SK-N-SH (cell line): ENCODE data around the gene ARMC9. TPM values are rescaled to one million over a fixed set of nuclear protein-coding genes. Genes with fewer than 3 reads are reported as not detected.

Source experiments
- CTCF ChIA-PET: fragments of 300-600, 350-600 bp; formaldehyde crosslinking; extraction: SDS; loops from one replicate; lab custom pipeline; 2021; lab: Yijun Ruan, JAX
- POLR2A ChIA-PET: fragments of 350-600 bp; sonication (Branson Sonifier 250); formaldehyde crosslinking; extraction: SDS; loops from one replicate; lab custom pipeline; 2020; ENCODE audit warnings: antibody characterized with exemption, inconsistent platforms; lab: Yijun Ruan, JAX
- DNase-seq: peaks from one replicate; pipeline ENCODE4 v3.0.0; 2012
- H2AFZ ChIP-seq: fragments of 200-600 bp; sonication (generic); 2 replicates; pipeline ENCODE4 v1.8.1; 2016; ENCODE audit warnings: antibody characterized with exemption, mild to moderate bottlenecking, low read depth
- H3F3A ChIP-seq: fragments of 200-600 bp; sonication (generic); replicated peaks from 2 replicates; pipeline ENCODE3; 2016; ENCODE audit warnings: antibody characterized with exemption, mild to moderate bottlenecking; ENCODE audit not compliant: insufficient read depth
- H3K27ac ChIP-seq, 2 experiments: fragments of 200-500 bp in 1 of 2; fragments of 200-600 bp in 1 of 2; sonication (Bioruptor generic) in 1 of 2; sonication (generic), shearing (Covaris generic) in 1 of 2; 2 replicates each; pipeline versions ENCODE4 v1.5.1 to v1.6.1; 2014 to 2016; ENCODE audit warnings: low read depth in 2 of 2, inconsistent platforms in 1 of 2, low read length in 1 of 2, mild to moderate bottlenecking in 1 of 2, mixed read lengths in 1 of 2
- H3K27me3 ChIP-seq: fragments of 200-600 bp; sonication (generic), shearing (Covaris generic); 2 replicates; pipeline ENCODE4 v1.6.1; 2016; ENCODE audit warnings: mixed run types; ENCODE audit not compliant: insufficient read depth
- H3K36me3 ChIP-seq, 2 experiments: fragments of 200-500 bp in 1 of 2; fragments of 200-600 bp in 1 of 2; sonication (Bioruptor generic) in 1 of 2; sonication (generic) in 1 of 2; replicated peaks in 1 of 2; 2 replicates each; pipeline versions ENCODE3 to v1.5.1; 2014 to 2016; ENCODE audit warnings: low read length in 1 of 2, mild to moderate bottlenecking in 1 of 2; ENCODE audit not compliant: insufficient read depth in 2 of 2, control insufficient read depth in 1 of 2
- H3K4me1 ChIP-seq, 2 experiments: fragments of 200-500 bp in 1 of 2; fragments of 200-600 bp in 1 of 2; sonication (Bioruptor generic) in 1 of 2; sonication (generic), shearing (Covaris generic) in 1 of 2; 2 replicates each; pipeline versions ENCODE4 v1.5.1 to v1.6.1; 2014 to 2016; ENCODE audit warnings: low read depth in 1 of 2, low read length in 1 of 2, mixed run types in 1 of 2; ENCODE audit not compliant: insufficient read depth in 2 of 2, control insufficient read depth in 1 of 2
- H3K4me2 ChIP-seq: fragments of 200-600 bp; sonication (generic), shearing (Covaris generic); 2 replicates; pipeline ENCODE4 v1.6.1; 2017; ENCODE audit warnings: mixed run types
- H3K4me3 ChIP-seq, 2 experiments: fragments of 200-500 bp in 1 of 2; fragments of 200-600 bp in 1 of 2; sonication (Bioruptor generic) in 1 of 2; sonication (generic), shearing (Covaris generic) in 1 of 2; 2 replicates each; pipeline versions ENCODE4 v1.5.1 to v1.8.1; 2014 to 2016; ENCODE audit warnings: low read depth in 2 of 2, inconsistent platforms in 1 of 2, low read length in 1 of 2, mild to moderate bottlenecking in 1 of 2, mixed read lengths in 1 of 2, moderate library complexity in 1 of 2
- H3K79me2 ChIP-seq: fragments of 200-600 bp; sonication (generic); 2 replicates; pipeline ENCODE4 v1.8.1; 2017; ENCODE audit warnings: mild to moderate bottlenecking; ENCODE audit not compliant: insufficient read depth
- H3K9ac ChIP-seq: fragments of 200-600 bp; sonication (generic); 2 replicates; pipeline ENCODE4 v1.6.1; 2017; ENCODE audit warnings: mixed run types
- H3K9me2 ChIP-seq: fragments of 200-600 bp; sonication (generic); 2 replicates; pipeline ENCODE4 v1.6.1; 2017; ENCODE audit warnings: mixed run types
- H3K9me3 ChIP-seq: fragments of 200-600 bp; sonication (generic); 2 replicates; pipeline ENCODE4 v1.6.1; 2017; ENCODE audit warnings: mixed run types, mild to moderate bottlenecking, moderate library complexity
- H4K20me1 ChIP-seq: fragments of 200-600 bp; sonication (generic); 2 replicates; pipeline ENCODE4 v1.6.1; 2017; ENCODE audit warnings: mild to moderate bottlenecking, mixed run types; ENCODE audit not compliant: insufficient read depth
- EP300 ChIP-seq, 2 experiments: IDR thresholded peaks; 2 replicates each; pipeline versions ENCODE4 v1.4.0 to v1.6.1; 2012; ENCODE audit warnings: borderline replicate concordance in 1 of 2, low read depth in 1 of 2, low read length in 1 of 2
- FOXJ3 ChIP-seq: sonication (generic); formaldehyde crosslinking; IDR thresholded peaks from 2 replicates; pipeline ENCODE4 v1.5.1; 2020; ENCODE audit warnings: mild to moderate bottlenecking, missing genetic modification reagents
- GABPA ChIP-seq: IDR thresholded peaks from 2 replicates; pipeline ENCODE4 v1.4.0; 2012; ENCODE audit warnings: low read depth, mild to moderate bottlenecking
- JUND ChIP-seq: IDR thresholded peaks from 2 replicates; pipeline ENCODE4 v1.4.0; 2012
- NRF1 ChIP-seq: IDR thresholded peaks from 2 replicates; pipeline ENCODE4 v1.6.1; 2012; ENCODE audit warnings: low read depth, mild to moderate bottlenecking, low read length
- RAD21 ChIP-seq: IDR thresholded peaks from 2 replicates; pipeline ENCODE4 v1.6.1; 2012; ENCODE audit warnings: mild to moderate bottlenecking, low read length
- RCOR1 ChIP-seq: fragments of 150-350 bp; IDR thresholded peaks from 2 replicates; pipeline ENCODE4 v1.6.1; 2017; ENCODE audit warnings: antibody characterized with exemption, low read length
- SIN3A ChIP-seq: IDR thresholded peaks from 2 replicates; pipeline ENCODE4 v1.6.1; 2012; ENCODE audit warnings: low read depth, mild to moderate bottlenecking, low read length, moderate library complexity, borderline replicate concordance
- SMC3 ChIP-seq: IDR thresholded peaks from 2 replicates; pipeline ENCODE4 v1.6.1; 2012; ENCODE audit warnings: low read depth, low read length, improper control_type of control experiment
- TAF1 ChIP-seq: IDR thresholded peaks from 2 replicates; pipeline ENCODE4 v1.6.1; 2012; ENCODE audit warnings: low read depth, mild to moderate bottlenecking, low read length, moderate library complexity, borderline replicate concordance
- TEAD4 ChIP-seq: IDR thresholded peaks from 2 replicates; pipeline ENCODE4 v1.4.0; 2012; ENCODE audit warnings: mild to moderate bottlenecking, borderline replicate concordance; ENCODE audit not compliant: insufficient read depth
- WGBS: methylation state at CpG from one replicate; pipeline ENCODE4 v1.1.6; 2017; ENCODE audit warnings: low lambda C conversion rate; 5-methylcytosine and 5-hydroxymethylcytosine counted together
- polyA plus RNA-seq, 3 experiments: library from polyadenylated mRNA; depleted of rRNA; stranded (reverse); fragments of >200 nt; gene quantifications; 2 replicates each; pipeline ENCODE4 v1.2.3, GENCODE V29; 2012
- TF ChIP-seq, protein P1 (sequence below): IDR thresholded peaks from 2 replicates; pipeline ENCODE4 v1.4.0; 2012; ENCODE audit warnings: low read depth, borderline replicate concordance
- TF ChIP-seq, protein P2 (sequence below): fragments of 150-350 bp; IDR thresholded peaks from 2 replicates; pipeline ENCODE4 v1.6.1; 2016; ENCODE audit warnings: mild to moderate bottlenecking, low read depth, low read length
- TF ChIP-seq, protein P3 (sequence below): IDR thresholded peaks from 2 replicates; pipeline ENCODE4 v1.4.0; 2012; ENCODE audit warnings: low read depth

ARMC9 gene
- polyA plus RNA-seq, 1 of the 3 experiments (the other 2 are of a cell fraction): 25.3 TPM

DNA sequence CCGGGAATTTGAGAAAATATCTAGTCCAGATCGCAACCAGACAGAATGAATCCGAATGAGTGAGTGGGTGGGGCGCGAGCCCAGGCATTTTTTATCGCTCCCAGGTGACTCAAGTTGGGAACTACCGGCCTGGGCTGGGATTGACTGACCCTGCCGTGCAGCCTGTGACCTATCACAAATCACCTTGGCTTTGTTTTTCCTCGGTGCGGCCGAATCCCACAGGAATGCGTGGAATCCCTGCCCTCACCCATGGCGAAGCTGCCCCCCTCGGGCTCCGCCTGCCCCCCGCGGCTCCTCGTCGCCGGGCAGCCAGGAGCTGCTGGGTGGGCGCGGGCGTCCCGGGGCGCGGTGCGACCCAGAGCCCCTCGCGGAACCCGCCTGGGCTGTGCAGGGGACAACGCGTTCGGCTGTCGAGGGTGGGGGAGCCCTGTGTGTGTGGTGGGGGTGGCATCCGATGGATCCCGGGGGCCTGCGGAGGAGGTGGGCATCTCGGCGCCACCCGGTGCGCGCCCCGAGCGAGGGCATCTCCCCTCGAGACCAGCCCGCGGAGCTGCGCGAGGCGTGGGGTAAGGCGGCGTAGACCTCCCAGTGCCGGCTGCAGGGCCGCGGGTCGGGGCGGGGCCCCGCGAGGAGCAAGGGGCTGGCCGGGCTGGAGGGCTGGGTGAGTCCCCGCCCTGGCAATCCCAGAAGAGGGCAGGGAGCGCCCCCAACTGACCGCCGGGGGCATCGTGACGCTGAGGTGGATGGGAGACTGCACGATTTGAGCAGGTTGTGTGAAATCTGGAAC is 213.6 kb downstream of the ARMC9 start (continued):
- peak; percentile 95 for TF ChIP-seq RAD21
- TF ChIP-seq EP300 (IDR thresholded peaks at IDR 0.05; ENCODE audit: borderline replicate concordance in 1 of 2, low read depth in 1 of 2, low read length in 1 of 2): no peak
- peak; percentile 79 for TF ChIP-seq TEAD4
- peak; percentile 36; the same call in 1 of the 2 replicates for TF ChIP-seq RCOR1
- no peak for TF ChIP-seq GABPA
- TF ChIP-seq SIN3A: no peak
- TF ChIP-seq FOXJ3 (CRISPR knock-in tag): no peak
- peak; percentile 79 for TF ChIP-seq SMC3
- TF ChIP-seq, protein P1, sequence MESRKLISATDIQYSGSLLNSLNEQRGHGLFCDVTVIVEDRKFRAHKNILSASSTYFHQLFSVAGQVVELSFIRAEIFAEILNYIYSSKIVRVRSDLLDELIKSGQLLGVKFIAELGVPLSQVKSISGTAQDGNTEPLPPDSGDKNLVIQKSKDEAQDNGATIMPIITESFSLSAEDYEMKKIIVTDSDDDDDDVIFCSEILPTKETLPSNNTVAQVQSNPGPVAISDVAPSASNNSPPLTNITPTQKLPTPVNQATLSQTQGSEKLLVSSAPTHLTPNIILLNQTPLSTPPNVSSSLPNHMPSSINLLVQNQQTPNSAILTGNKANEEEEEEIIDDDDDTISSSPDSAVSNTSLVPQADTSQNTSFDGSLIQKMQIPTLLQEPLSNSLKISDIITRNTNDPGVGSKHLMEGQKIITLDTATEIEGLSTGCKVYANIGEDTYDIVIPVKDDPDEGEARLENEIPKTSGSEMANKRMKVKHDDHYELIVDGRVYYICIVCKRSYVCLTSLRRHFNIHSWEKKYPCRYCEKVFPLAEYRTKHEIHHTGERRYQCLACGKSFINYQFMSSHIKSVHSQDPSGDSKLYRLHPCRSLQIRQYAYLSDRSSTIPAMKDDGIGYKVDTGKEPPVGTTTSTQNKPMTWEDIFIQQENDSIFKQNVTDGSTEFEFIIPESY: no peak
- TF ChIP-seq, protein P2, sequence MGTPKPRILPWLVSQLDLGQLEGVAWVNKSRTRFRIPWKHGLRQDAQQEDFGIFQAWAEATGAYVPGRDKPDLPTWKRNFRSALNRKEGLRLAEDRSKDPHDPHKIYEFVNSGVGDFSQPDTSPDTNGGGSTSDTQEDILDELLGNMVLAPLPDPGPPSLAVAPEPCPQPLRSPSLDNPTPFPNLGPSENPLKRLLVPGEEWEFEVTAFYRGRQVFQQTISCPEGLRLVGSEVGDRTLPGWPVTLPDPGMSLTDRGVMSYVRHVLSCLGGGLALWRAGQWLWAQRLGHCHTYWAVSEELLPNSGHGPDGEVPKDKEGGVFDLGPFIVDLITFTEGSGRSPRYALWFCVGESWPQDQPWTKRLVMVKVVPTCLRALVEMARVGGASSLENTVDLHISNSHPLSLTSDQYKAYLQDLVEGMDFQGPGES: no peak
- no peak for TF ChIP-seq JUND
- TF ChIP-seq, protein P3, sequence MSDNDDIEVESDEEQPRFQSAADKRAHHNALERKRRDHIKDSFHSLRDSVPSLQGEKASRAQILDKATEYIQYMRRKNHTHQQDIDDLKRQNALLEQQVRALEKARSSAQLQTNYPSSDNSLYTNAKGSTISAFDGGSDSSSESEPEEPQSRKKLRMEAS: peak; percentile 75
- no peak for TF ChIP-seq NRF1
- no peak for TF ChIP-seq TAF1

DNA sequence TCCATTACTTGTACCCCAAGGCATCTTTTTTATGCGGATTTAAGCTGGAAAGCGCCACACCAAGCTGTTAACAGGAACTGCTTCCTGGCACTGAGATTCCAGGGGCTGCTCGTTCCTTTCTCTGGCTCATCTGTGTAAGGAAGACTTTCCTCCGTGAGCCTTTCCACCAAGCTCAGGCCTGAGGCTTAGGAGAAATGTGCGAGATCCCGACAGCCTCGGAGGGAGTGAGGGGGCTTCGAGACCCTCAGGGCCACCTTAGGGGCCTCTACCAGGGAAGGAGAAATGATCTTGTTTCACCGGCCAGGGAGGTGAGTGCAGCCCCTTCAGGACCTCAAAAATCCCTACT is 214.2 kb downstream of the ARMC9 start:
- peak; percentile 26 for DNase-seq
- 41% methylated on average over 7 of the region's 9 CpGs for WGBS
- Histone ChIP-seq H3K4me1 (peaks cover 3% of the 10 kb centered on the region in 2 experiments; a peak in 1 of 4 replicates), H3K9me2 (no peaks in the 10 kb centered on the region), H3K27ac (no peak overlapping the region), H3K4me2 (peak overlapping the region; percentile 97), H2AFZ (peak overlapping the region; percentile 83), H3K36me3 (no peaks in the 10 kb centered on the region), H4K20me1 (no peaks in the 10 kb centered on the region), H3K79me2 (no peaks in the 10 kb centered on the region), H3F3A (peaks cover 7% of the 10 kb centered on the region), H3K4me3 (peak overlapping the region; percentile 64 to 70), H3K27me3 (no peaks in the 10 kb centered on the region), H3K9me3 (no peaks in the 10 kb centered on the region), H3K9ac (peak overlapping the region; percentile 90; the same call in 1 of the 2 replicates)
- CTCF ChIA-PET: interaction anchor here (0.6 to 17.2 kb wide), 73 partner anchors 8 to 534 kb away, joined by 3 to 302 read pairs (median 5); partner anchors contain the start of genes ARMC9 and NCL
- POLR2A ChIA-PET: interaction anchor here (0.6 to 1.6 kb wide), 4 partner anchors 12 to 52 kb away, joined by 3 to 7 read pairs (median 4); partner anchors contain the start of gene NCL
- TF ChIP-seq, protein P3: 0 out of 2 replicates have a peak, but pooled peaks have one; percentile 3
- no peak for TF ChIP-seq NRF1
